ENCODE data around the gene KLF7. TPM values are rescaled to one million over a fixed set of nuclear protein-coding genes. Genes with fewer than 3 reads are reported as not detected.

KLF7 gene
- total RNA-seq, 1 experiment from 2014 or later = 24.9 TPM

DNA sequence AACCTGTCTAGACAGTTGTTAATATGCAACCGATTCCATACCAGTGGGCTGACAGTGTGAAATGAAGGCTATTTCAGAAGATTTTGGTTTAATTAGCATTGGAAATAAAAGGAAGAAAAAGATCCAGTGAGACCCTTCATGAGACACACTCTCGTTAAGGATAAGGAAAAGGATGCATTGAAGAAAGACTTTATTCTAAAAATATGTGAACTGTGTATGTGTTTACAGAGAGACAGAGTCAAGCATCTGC lies 2.1 kb downstream of the KLF7 start:
- Mint-ChIP-seq H3K36me3 (ENCODE audit: insufficient read depth, unreplicated experiment) (peaks cover 58% of the 10 kb centered on the region), H3K9me3 (ENCODE audit: low read depth, unreplicated experiment) (no peaks in the 10 kb centered on the region), H3K27me3 (ENCODE audit: unreplicated experiment) (peaks cover 8% of the 10 kb centered on the region), H3K4me1 (ENCODE audit: low read depth, unreplicated experiment) (peaks cover 37% of the 10 kb centered on the region), H3K27ac (ENCODE audit: unreplicated experiment) (peak overlapping the region; percentile 100), H3K4me3 (ENCODE audit: low read depth, unreplicated experiment) (peak overlapping the region; percentile 93)
- CTCF ChIA-PET = no interaction called here
- TF ChIP-seq, protein P1, sequence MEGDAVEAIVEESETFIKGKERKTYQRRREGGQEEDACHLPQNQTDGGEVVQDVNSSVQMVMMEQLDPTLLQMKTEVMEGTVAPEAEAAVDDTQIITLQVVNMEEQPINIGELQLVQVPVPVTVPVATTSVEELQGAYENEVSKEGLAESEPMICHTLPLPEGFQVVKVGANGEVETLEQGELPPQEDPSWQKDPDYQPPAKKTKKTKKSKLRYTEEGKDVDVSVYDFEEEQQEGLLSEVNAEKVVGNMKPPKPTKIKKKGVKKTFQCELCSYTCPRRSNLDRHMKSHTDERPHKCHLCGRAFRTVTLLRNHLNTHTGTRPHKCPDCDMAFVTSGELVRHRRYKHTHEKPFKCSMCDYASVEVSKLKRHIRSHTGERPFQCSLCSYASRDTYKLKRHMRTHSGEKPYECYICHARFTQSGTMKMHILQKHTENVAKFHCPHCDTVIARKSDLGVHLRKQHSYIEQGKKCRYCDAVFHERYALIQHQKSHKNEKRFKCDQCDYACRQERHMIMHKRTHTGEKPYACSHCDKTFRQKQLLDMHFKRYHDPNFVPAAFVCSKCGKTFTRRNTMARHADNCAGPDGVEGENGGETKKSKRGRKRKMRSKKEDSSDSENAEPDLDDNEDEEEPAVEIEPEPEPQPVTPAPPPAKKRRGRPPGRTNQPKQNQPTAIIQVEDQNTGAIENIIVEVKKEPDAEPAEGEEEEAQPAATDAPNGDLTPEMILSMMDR (IDR thresholded peaks at IDR 0.05; ENCODE audit: unreplicated experiment) = no peak
- no peak for DNase-seq
- intact Hi-C loops (cut with micrococcal nuclease; ENCODE audit: unreplicated experiment) = loop anchor here (2.0 to 5.0 kb wide), 3 partner anchors 41 to 364 kb away; partner anchors contain the start of gene CREB1
- no TSS peak for BruUV-seq (replicated peaks)

DNA sequence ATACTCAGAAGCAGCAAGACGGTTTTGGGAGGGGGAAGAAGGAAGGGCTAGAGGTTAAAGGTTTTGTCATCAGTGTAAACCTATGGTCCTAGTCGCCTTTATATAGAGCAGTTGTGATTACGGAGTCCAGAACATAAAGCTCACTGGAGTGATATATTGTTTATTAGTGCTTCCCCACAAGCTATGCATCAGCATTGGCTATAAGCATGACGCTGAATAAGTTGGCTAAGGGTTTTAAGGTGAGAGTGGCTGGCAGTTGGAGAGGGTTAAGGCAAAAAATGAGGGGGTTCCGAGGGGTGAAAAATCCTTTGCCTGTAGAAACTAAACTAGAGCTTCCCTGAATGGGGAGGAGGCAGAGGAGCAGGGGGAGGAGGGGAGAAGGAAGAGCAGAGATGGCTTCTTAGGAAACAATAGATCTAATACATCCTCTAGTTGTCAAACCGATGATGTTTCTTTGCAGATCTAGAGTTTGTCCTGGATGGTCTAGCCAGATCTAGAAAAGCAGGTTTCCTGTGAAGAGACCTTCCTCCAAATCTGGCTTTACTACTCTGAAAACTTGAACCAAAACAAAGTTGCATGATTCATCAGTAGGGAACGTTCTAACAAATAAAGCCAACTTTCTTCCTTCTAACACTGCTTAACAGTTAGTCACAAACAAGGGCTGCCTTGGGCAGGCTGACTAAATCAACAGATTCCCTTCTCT lies 2.5 kb downstream of the KLF7 start:
- CTCF ChIA-PET = no interaction called here
- peak overlapping the region; percentile 93 for H3K4me3 Mint-ChIP-seq (ENCODE audit: low read depth, unreplicated experiment)
- peaks cover 58% of the 10 kb centered on the region for H3K36me3 Mint-ChIP-seq (ENCODE audit: insufficient read depth, unreplicated experiment)
- TF ChIP-seq, protein P1 (IDR thresholded peaks at IDR 0.05; ENCODE audit: unreplicated experiment) = no peak
- H3K27ac Mint-ChIP-seq (ENCODE audit: unreplicated experiment) = peak overlapping the region; percentile 100
- no TSS peak for BruUV-seq (replicated peaks)
- intact Hi-C loops (cut with micrococcal nuclease; ENCODE audit: unreplicated experiment) = loop anchor here (5.0 kb wide), 2 partner anchors 176 to 364 kb away; partner anchors contain the start of gene CREB1
- peaks cover 8% of the 10 kb centered on the region for H3K27me3 Mint-ChIP-seq (ENCODE audit: unreplicated experiment)
- H3K9me3 Mint-ChIP-seq (ENCODE audit: low read depth, unreplicated experiment) = no peaks in the 10 kb centered on the region
- H3K4me1 Mint-ChIP-seq (ENCODE audit: low read depth, unreplicated experiment) = peaks cover 37% of the 10 kb centered on the region
- peak; percentile 71 for DNase-seq

DNA sequence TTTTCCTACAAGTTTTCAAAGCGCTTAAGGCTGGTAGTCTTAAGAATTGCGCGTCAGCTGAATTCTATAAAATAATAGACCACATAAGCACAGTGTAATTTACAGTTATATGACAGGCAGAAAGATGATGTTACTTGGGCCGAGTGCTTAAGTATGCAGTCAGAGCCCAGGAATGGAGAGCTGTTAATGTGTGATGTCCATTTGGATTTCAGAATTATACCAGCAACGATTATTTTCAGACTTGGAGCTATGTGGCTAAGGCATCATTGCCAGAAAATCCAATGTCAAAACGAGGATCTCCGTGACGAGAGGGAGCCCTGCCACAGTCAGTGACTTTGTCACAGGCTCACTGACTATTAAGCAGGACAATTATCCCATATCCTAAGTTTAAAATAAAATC lies 3.4 kb downstream of the KLF7 start:
- H3K27ac Mint-ChIP-seq (ENCODE audit: unreplicated experiment) = peak overlapping the region; percentile 100
- H3K4me3 Mint-ChIP-seq (ENCODE audit: low read depth, unreplicated experiment) = peak overlapping the region; percentile 93
- intact Hi-C loops (cut with micrococcal nuclease; ENCODE audit: unreplicated experiment) = loop anchor here (5.0 kb wide), 2 partner anchors 175 to 365 kb away; partner anchors contain the start of gene CREB1
- no peak for DNase-seq
- peaks cover 8% of the 10 kb centered on the region for H3K27me3 Mint-ChIP-seq (ENCODE audit: unreplicated experiment)
- peaks cover 39% of the 10 kb centered on the region for H3K4me1 Mint-ChIP-seq (ENCODE audit: low read depth, unreplicated experiment)
- CTCF ChIA-PET = interaction anchor here (0.9 kb wide), 1 partner anchor 11 kb away, joined by 3 read pairs; no protein-coding TSS in a partner anchor
- TF ChIP-seq, protein P1 (IDR thresholded peaks at IDR 0.05; ENCODE audit: unreplicated experiment) = no peak
- H3K9me3 Mint-ChIP-seq (ENCODE audit: low read depth, unreplicated experiment) = no peaks in the 10 kb centered on the region
- H3K36me3 Mint-ChIP-seq (ENCODE audit: insufficient read depth, unreplicated experiment) = peaks cover 57% of the 10 kb centered on the region
- BruUV-seq (replicated peaks) = no TSS peak

DNA sequence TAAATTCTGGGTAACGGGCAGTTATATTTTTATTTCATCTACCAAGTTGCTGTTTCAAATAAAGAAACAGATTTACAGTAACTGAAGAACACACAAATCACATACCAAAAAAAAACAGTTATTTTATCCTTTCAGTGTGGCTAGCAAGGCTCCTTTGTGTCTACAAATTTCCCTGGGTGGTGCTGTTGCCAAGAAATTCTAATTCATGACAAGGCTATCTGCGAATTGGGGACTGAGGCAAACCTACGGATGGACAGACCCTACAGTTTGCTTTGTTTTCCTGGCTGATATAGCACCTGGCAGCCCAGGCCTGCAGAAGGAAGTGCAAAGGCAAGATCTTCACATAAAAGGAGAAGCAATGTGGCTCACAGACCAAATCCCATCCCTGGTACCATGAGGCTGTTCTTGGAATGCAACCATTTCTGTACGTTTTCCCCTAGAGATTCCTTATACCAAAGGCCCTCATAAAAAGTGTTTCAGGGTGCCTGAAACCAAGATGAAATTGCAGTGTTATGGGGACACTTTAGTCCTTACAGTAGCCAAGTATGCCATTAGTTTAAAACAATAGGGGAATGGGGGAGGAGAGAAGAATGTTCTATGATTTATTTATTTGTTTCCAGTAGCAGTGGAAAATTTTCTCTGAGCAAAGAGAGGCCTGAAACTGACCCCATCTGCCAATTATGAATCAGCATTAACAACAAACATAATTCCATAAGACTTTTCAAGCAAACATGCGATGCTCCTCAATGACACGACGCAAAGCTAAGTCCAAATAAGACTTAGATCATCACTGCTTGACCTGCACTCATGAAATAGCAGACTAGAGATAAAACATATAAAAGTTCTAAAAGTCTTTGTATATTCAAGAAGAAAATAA lies 4.3 kb downstream of the KLF7 start:
- no peaks in the 10 kb centered on the region for H3K9me3 Mint-ChIP-seq (ENCODE audit: low read depth, unreplicated experiment)
- peak overlapping the region; percentile 93 for H3K4me3 Mint-ChIP-seq (ENCODE audit: low read depth, unreplicated experiment)
- H3K36me3 Mint-ChIP-seq (ENCODE audit: insufficient read depth, unreplicated experiment) = peaks cover 49% of the 10 kb centered on the region
- TF ChIP-seq, protein P1 (IDR thresholded peaks at IDR 0.05; ENCODE audit: unreplicated experiment) = no peak
- peaks cover 43% of the 10 kb centered on the region for H3K4me1 Mint-ChIP-seq (ENCODE audit: low read depth, unreplicated experiment)
- DNase-seq = no peak
- peaks cover 6% of the 10 kb centered on the region for H3K27me3 Mint-ChIP-seq (ENCODE audit: unreplicated experiment)
- intact Hi-C loops (cut with micrococcal nuclease; ENCODE audit: unreplicated experiment) = loop anchor here (5.0 kb wide), 2 partner anchors 174 to 366 kb away; partner anchors contain the start of gene CREB1
- H3K27ac Mint-ChIP-seq (ENCODE audit: unreplicated experiment) = peak overlapping the region; percentile 100
- no TSS peak for BruUV-seq (replicated peaks)
- CTCF ChIA-PET = interaction anchor here (0.9 kb wide), 1 partner anchor 10 kb away, joined by 3 read pairs; no protein-coding TSS in a partner anchor

All from Calu3 (cell line).